B cell (primary cell): ENCODE results near the gene RNF7. TPM values are rescaled to one million over a fixed set of nuclear protein-coding genes. Genes with fewer than 3 reads are reported as not detected.

ENCODE experiments used
- ATAC-seq: fragments of 200-7000 bp; cut with Tn5 transposase; one replicate; pipeline ENCODE4 v1.10.0; 2021; ENCODE audit warnings: low read depth, mild to moderate bottlenecking, moderate number of reproducible peaks, moderate library complexity
- CTCF ChIA-PET: fragments of 350-600 bp; sonication (Branson Sonifier 250); formaldehyde crosslinking; loops from one replicate; lab custom pipeline; 2021; ENCODE audit warnings: antibody characterized with exemption, inconsistent platforms; lab: Charles Lee
- POLR2A ChIA-PET: fragments of 350-600 bp; sonication (Branson Sonifier 250); formaldehyde crosslinking; loops from one replicate; lab custom pipeline; 2021; ENCODE audit warnings: antibody characterized with exemption; lab: Charles Lee
- DNase-seq: peaks from one replicate; pipeline ENCODE4 v3.0.0; 2013
- H2AFZ ChIP-seq: 2 replicates; pipeline ENCODE4 v1.6.1; 2012; ENCODE audit warnings: mild to moderate bottlenecking, low read depth, low read length; ENCODE audit not compliant: insufficient read depth, poor library complexity, severe bottlenecking
- H3K27ac ChIP-seq, 2 donors: 1 replicate in 1 of 2; 2 replicates in 1 of 2; pipeline ENCODE4 v1.5.1; 2012 to 2013; ENCODE audit warnings: low read length in 2 of 2, mild to moderate bottlenecking in 2 of 2, moderate library complexity in 1 of 2
- H3K27me3 ChIP-seq, 4 experiments: fragments of 200-600 bp in 1 of 4; sonication (generic) in 1 of 4; replicated peaks in 1 of 4; 1 replicate in 2 of 4; 2 replicates in 2 of 4; pipeline versions ENCODE4 v1.6.1 to v1.7.0; 2013 to 2016; ENCODE audit warnings: low read length in 3 of 4, mild to moderate bottlenecking in 2 of 4, mixed read lengths in 1 of 4, moderate library complexity in 1 of 4; ENCODE audit not compliant: insufficient read depth in 4 of 4, control insufficient read depth in 3 of 4; ENCODE audit errors: control extremely low read depth in 1 of 4
- H3K36me3 ChIP-seq, 2 experiments: replicated peaks in 1 of 2; 1 replicate in 1 of 2; 2 replicates in 1 of 2; pipeline versions ENCODE4 v1.6.1 to v1.7.1; 2013; ENCODE audit warnings: low read length in 1 of 2; ENCODE audit not compliant: insufficient read depth in 2 of 2, control insufficient read depth in 1 of 2; ENCODE audit errors: control extremely low read depth in 1 of 2, extremely low read depth in 1 of 2
- H3K4me1 ChIP-seq, 2 donors: fragments of 200-600 bp in 1 of 2; sonication (generic) in 1 of 2; 1 replicate in 1 of 2; 2 replicates in 1 of 2; pipeline versions ENCODE4 v1.5.1 to v1.6.1; 2013 to 2017; ENCODE audit warnings: low read length in 2 of 2; ENCODE audit not compliant: control insufficient read depth in 2 of 2, insufficient read depth in 2 of 2
- H3K4me2 ChIP-seq: replicated peaks from 2 replicates; pipeline ENCODE3; 2012; ENCODE audit warnings: mild to moderate bottlenecking, low read depth, low read length; ENCODE audit not compliant: poor library complexity, severe bottlenecking
- H3K4me3 ChIP-seq, 5 experiments: fragments of 200-600 bp in 1 of 5; sonication (generic) in 1 of 5; 1 replicate in 3 of 5; 2 replicates in 2 of 5; pipeline versions ENCODE4 v1.5.1 to v1.7.0; 2011 to 2016; ENCODE audit warnings: low read length in 4 of 5, mild to moderate bottlenecking in 4 of 5, low read depth in 2 of 5, control low read depth in 1 of 5, moderate library complexity in 1 of 5; ENCODE audit not compliant: insufficient read depth in 1 of 5; ENCODE audit errors: control extremely low read depth in 1 of 5, extremely low read depth in 1 of 5
- H3K79me2 ChIP-seq: fragments of 200-600 bp; sonication (generic); one replicate; pipeline ENCODE4 v1.6.0; 2016; ENCODE audit warnings: low read length; ENCODE audit not compliant: control insufficient read depth, insufficient read depth
- H3K9ac ChIP-seq: fragments of 200-600 bp; sonication (generic); 2 replicates; pipeline ENCODE4 v1.6.1; 2017; ENCODE audit warnings: mild to moderate bottlenecking, low read length, moderate library complexity
- H3K9me3 ChIP-seq, 3 donors: one replicate each; pipeline versions ENCODE4 v1.6.1 to v1.7.1; 2013; ENCODE audit warnings: low read length in 2 of 3; ENCODE audit not compliant: control insufficient read depth in 2 of 3, insufficient read depth in 1 of 3; ENCODE audit errors: control extremely low read depth in 1 of 3
- H4K20me1 ChIP-seq: 2 replicates; pipeline ENCODE4 v1.6.0; 2012; ENCODE audit warnings: mild to moderate bottlenecking, low read length; ENCODE audit not compliant: insufficient read depth, control insufficient read depth, poor library complexity, severe bottlenecking
- H3K27ac Mint-ChIP-seq: one replicate; pipeline ENCODE4 v1.8.0; 2021; ENCODE audit warnings: mixed read lengths
- H3K27me3 Mint-ChIP-seq: one replicate; pipeline ENCODE4 v1.8.0; 2021; ENCODE audit warnings: mixed read lengths
- H3K4me1 Mint-ChIP-seq: one replicate; pipeline ENCODE4 v1.8.0; 2021; ENCODE audit warnings: mixed read lengths
- H3K4me3 Mint-ChIP-seq: one replicate; pipeline ENCODE4 v1.8.0; 2021; ENCODE audit warnings: mixed read lengths
- H3K9me3 Mint-ChIP-seq: one replicate; pipeline ENCODE4 v1.8.0; 2022; ENCODE audit warnings: mixed read lengths; ENCODE audit not compliant: insufficient read depth
- CTCF ChIP-seq: fragments of 200-600 bp; IDR thresholded peaks from one replicate; pipeline ENCODE4 v1.8.0; 2022; ENCODE audit warnings: antibody characterized with exemption, mild to moderate bottlenecking
- EZH2 ChIP-seq: IDR thresholded peaks from 2 replicates; pipeline ENCODE4 v1.6.1; 2012; ENCODE audit warnings: borderline replicate concordance, low read depth, mild to moderate bottlenecking, moderate library complexity, low read length; ENCODE audit not compliant: insufficient read depth, poor library complexity, severe bottlenecking
- WGBS: methylation state at CpG from one replicate; pipeline ENCODE4 v1.1.5; 2013; ENCODE audit warnings: missing lambda C conversion rate; ENCODE audit not compliant: insufficient coverage; 5-methylcytosine and 5-hydroxymethylcytosine counted together
- intact Hi-C: fragments of 100-400 bp; cut with micrococcal nuclease; formaldehyde crosslinking; loops from one replicate; pipeline ENCODE4 v1.10.0; 2022
- polyA plus RNA-seq: library from polyadenylated mRNA; depleted of rRNA; stranded (reverse); fragments of >200 nt; gene quantifications from 2 replicates; pipeline ENCODE4 v1.2.3, GENCODE V29; 2012
- total RNA-seq, 2 donors: library from RNA; stranded (reverse); fragments of 120-200 nt in 1 of 2; gene quantifications; 1 replicate in 1 of 2; 2 replicates in 1 of 2; pipeline versions ENCODE4 v1.2.3 to v1.2.4, GENCODE V29; 2013 to 2022

Gene RNF7
- total and polyA plus RNA-seq, 2 donors (not counting 1 experiment from before 2014, with no cell fraction given): 38.0 to 40.9 TPM

- Histone ChIP-seq H3K27ac (no peak overlapping the region), H3K79me2 (no peaks in the 10 kb centered on the region), H3K27me3 (no peaks in the 10 kb centered on the region), H2AFZ (no peak overlapping the region), H3K9ac (no peak overlapping the region), H4K20me1 (no peaks in the 10 kb centered on the region), H3K36me3 (no peaks in the 10 kb centered on the region), H3K4me1 (peaks cover 21 to 26% of the 10 kb centered on the region in 2 donors), H3K4me3 (no peak overlapping the region), H3K9me3 (no peaks in the 10 kb centered on the region), H3K4me2 (no peak overlapping the region)
- ChIA-PET POLR2A (no interaction called here), CTCF (no interaction called here)
- Mint-ChIP-seq H3K9me3 (no peaks in the 10 kb centered on the region), H3K4me3 (no peak overlapping the region), H3K27me3 (no peaks in the 10 kb centered on the region), H3K4me1 (peaks cover 34% of the 10 kb centered on the region), H3K27ac (peak overlapping the region; percentile 32)
- WGBS: 77% methylated on average over 4 of the region's 4 CpGs
- DNase-seq (no peak), ATAC-seq (no peak)
- no peak for TF ChIP-seq CTCF
- TF ChIP-seq EZH2: no peak
- intact Hi-C loops: loop anchor here (5.0 kb wide), 2 partner anchors 43 to 927 kb away; partner anchors contain the start of gene TRPC1
Measured at GRCh38 chr3:141795276-141795675, 57.2 kb downstream of the RNF7 start.

GRCh38 chr3:141795741-141796080 is 57.6 kb downstream of the RNF7 start:
- ChIA-PET POLR2A (interaction anchor here (2.1 kb wide), 1 partner anchor 80 kb away, joined by 9 read pairs; no protein-coding TSS in a partner anchor), CTCF (interaction anchor here (0.6 to 2.3 kb wide), 4 partner anchors 57 to 159 kb away, joined by 3 to 6 read pairs (median 4); no protein-coding TSS in a partner anchor)
- peak overlapping the region; percentile 93 for H3K27ac Mint-ChIP-seq
- no peaks in the 10 kb centered on the region for H3K27me3 ChIP-seq
- peak overlapping the region; percentile 81 for H2AFZ ChIP-seq
- no peak overlapping the region for H3K9ac ChIP-seq
- H3K79me2 ChIP-seq: no peaks in the 10 kb centered on the region
- TF ChIP-seq EZH2 (no peak), CTCF (no peak)
- peak overlapping the region; percentile 85 for H3K4me3 Mint-ChIP-seq
- H3K4me1 Mint-ChIP-seq: peaks cover 34% of the 10 kb centered on the region
- H3K4me1 ChIP-seq: peaks cover 21 to 26% of the 10 kb centered on the region in 2 donors
- H3K36me3 ChIP-seq: no peaks in the 10 kb centered on the region
- H3K4me2 ChIP-seq: peak overlapping the region; percentile 79
- DNase-seq (no peak), ATAC-seq (no peak)
- no peaks in the 10 kb centered on the region for H3K9me3 Mint-ChIP-seq
- H4K20me1 ChIP-seq: no peaks in the 10 kb centered on the region
- intact Hi-C loops: loop anchor here (1.0 to 5.0 kb wide), 4 partner anchors 43 to 927 kb away; partner anchors contain the start of genes RNF7 and TRPC1
- 64% methylated on average over 3 of the region's 5 CpGs for WGBS
- H3K27ac ChIP-seq: no peak overlapping the region
- no peak overlapping the region for H3K4me3 ChIP-seq
- no peaks in the 10 kb centered on the region for H3K27me3 Mint-ChIP-seq
- no peaks in the 10 kb centered on the region for H3K9me3 ChIP-seq
